Measurements from ENCODE around the gene CLEC3A. TPM values are rescaled to one million over a fixed set of nuclear protein-coding genes. Genes with fewer than 3 reads are reported as not detected.

The CLEC3A gene
- total and polyA plus RNA-seq, 2 donors (not counting 1 experiment from before 2014, with no cell fraction given), result not detected

DNA sequence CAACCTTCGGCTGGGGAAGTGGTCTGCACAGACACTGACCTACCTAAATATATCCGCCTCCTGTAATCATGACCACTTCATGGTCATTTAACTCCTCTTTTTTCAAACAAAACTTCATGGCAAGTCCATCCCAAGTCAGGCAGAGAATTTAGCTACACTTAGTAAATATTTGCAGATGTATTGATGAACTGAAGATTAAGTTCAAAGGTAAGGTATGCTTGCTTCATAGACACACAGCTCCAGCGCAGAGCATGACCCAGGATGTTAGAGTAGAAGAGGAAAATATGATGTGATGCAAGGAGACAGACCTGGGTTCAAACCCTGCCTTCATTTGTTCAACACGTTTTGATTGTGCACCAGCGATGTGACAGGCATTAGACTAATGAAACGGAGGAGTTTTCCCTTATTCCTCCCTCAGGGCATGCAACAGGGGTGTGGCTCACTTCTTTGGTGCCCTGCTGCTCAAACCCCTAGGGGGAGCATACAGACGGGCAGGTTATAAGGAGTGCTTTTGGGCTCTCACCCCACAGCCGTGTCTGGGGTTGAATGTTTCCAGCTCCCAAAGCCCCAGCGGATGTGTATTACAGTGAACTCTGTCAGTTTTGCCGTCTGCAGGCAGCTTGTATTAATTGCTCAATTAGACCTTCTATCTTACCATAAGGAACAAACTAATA, 23.9 kb upstream of the CLEC3A start:
- ChIA-PET CTCF (no interaction called here), POLR2A (no interaction called here)
- Histone ChIP-seq H3K27ac (ENCODE audit: low read length in 2 of 2) (no peak overlapping the region), H3K9ac (ENCODE audit: low read length) (no peak overlapping the region), H3K4me3 (ENCODE audit: control extremely low read depth in 1 of 5, extremely low read depth in 1 of 5, insufficient read depth in 1 of 5, low read depth in 2 of 5, low read length in 4 of 5) (no peak overlapping the region), H3K27me3 (replicated peaks in 1 of 4; ENCODE audit: control extremely low read depth in 1 of 4, control insufficient read depth in 3 of 4, insufficient read depth in 4 of 4, low read length in 3 of 4) (no peaks in the 10 kb centered on the region), H4K20me1 (ENCODE audit: control insufficient read depth, insufficient read depth, low read length, poor library complexity, severe bottlenecking) (no peaks in the 10 kb centered on the region), H2AFZ (ENCODE audit: insufficient read depth, low read depth, low read length, poor library complexity, severe bottlenecking) (no peak overlapping the region), H3K4me2 (replicated peaks; ENCODE audit: low read depth, low read length, poor library complexity, severe bottlenecking) (no peak overlapping the region), H3K4me1 (ENCODE audit: control insufficient read depth in 2 of 2, insufficient read depth in 2 of 2, low read length in 2 of 2) (no peaks in the 10 kb centered on the region), H3K9me3 (ENCODE audit: control extremely low read depth in 1 of 3, control insufficient read depth in 2 of 3, insufficient read depth in 1 of 3, low read length in 2 of 3) (peaks cover 0 to 22% (median 0%) of the 10 kb centered on the region in 3 donors), H3K36me3 (replicated peaks in 1 of 2; ENCODE audit: control extremely low read depth in 1 of 2, control insufficient read depth in 1 of 2, extremely low read depth in 1 of 2, insufficient read depth in 2 of 2, low read length in 1 of 2) (no peaks in the 10 kb centered on the region), H3K79me2 (ENCODE audit: control insufficient read depth, insufficient read depth, low read length) (no peaks in the 10 kb centered on the region)
- DNase-seq, result no peak
- no peak for ATAC-seq (ENCODE audit: low read depth)
- TF ChIP-seq EZH2 (IDR thresholded peaks at IDR 0.05; ENCODE audit: borderline replicate concordance, insufficient read depth, low read depth, low read length, poor library complexity, severe bottlenecking), result no peak
- TF ChIP-seq, protein P1, sequence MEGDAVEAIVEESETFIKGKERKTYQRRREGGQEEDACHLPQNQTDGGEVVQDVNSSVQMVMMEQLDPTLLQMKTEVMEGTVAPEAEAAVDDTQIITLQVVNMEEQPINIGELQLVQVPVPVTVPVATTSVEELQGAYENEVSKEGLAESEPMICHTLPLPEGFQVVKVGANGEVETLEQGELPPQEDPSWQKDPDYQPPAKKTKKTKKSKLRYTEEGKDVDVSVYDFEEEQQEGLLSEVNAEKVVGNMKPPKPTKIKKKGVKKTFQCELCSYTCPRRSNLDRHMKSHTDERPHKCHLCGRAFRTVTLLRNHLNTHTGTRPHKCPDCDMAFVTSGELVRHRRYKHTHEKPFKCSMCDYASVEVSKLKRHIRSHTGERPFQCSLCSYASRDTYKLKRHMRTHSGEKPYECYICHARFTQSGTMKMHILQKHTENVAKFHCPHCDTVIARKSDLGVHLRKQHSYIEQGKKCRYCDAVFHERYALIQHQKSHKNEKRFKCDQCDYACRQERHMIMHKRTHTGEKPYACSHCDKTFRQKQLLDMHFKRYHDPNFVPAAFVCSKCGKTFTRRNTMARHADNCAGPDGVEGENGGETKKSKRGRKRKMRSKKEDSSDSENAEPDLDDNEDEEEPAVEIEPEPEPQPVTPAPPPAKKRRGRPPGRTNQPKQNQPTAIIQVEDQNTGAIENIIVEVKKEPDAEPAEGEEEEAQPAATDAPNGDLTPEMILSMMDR (IDR thresholded peaks at IDR 0.05), result no peak
- H3K27ac Mint-ChIP-seq, result no peak overlapping the region
- no peak overlapping the region for H3K4me3 Mint-ChIP-seq
- peaks cover 9% of the 10 kb centered on the region for H3K9me3 Mint-ChIP-seq (ENCODE audit: insufficient read depth)
- H3K4me1 Mint-ChIP-seq, result no peaks in the 10 kb centered on the region
- WGBS (ENCODE audit: insufficient coverage), result 60% methylated on average over 6 of the region's 10 CpGs
- H3K27me3 Mint-ChIP-seq, result peaks cover 11% of the 10 kb centered on the region
- intact Hi-C loops (cut with micrococcal nuclease), result no loop called here

GRCh38 chr16:78001451-78002025, 20.8 kb upstream of the CLEC3A start:
- WGBS (ENCODE audit: insufficient coverage), result no CpG with 5 or more reads among the region's 4 CpGs
- CTCF ChIA-PET, result interaction anchor here (5.1 kb wide), 1 partner anchor 326 kb away, joined by 41 read pairs; no protein-coding TSS in a partner anchor
- Histone ChIP-seq H3K79me2 (ENCODE audit: control insufficient read depth, insufficient read depth, low read length) (no peaks in the 10 kb centered on the region), H3K27ac (ENCODE audit: low read length in 2 of 2) (no peak overlapping the region), H3K36me3 (replicated peaks in 1 of 2; ENCODE audit: control extremely low read depth in 1 of 2, control insufficient read depth in 1 of 2, extremely low read depth in 1 of 2, insufficient read depth in 2 of 2, low read length in 1 of 2) (no peaks in the 10 kb centered on the region), H3K9me3 (ENCODE audit: control extremely low read depth in 1 of 3, control insufficient read depth in 2 of 3, insufficient read depth in 1 of 3, low read length in 2 of 3) (peaks cover 0 to 10% (median 0%) of the 10 kb centered on the region in 3 donors), H3K9ac (ENCODE audit: low read length) (no peak overlapping the region), H3K4me1 (ENCODE audit: control insufficient read depth in 2 of 2, insufficient read depth in 2 of 2, low read length in 2 of 2) (no peaks in the 10 kb centered on the region), H3K4me2 (replicated peaks; ENCODE audit: low read depth, low read length, poor library complexity, severe bottlenecking) (no peak overlapping the region), H4K20me1 (ENCODE audit: control insufficient read depth, insufficient read depth, low read length, poor library complexity, severe bottlenecking) (no peaks in the 10 kb centered on the region), H2AFZ (ENCODE audit: insufficient read depth, low read depth, low read length, poor library complexity, severe bottlenecking) (no peak overlapping the region), H3K27me3 (replicated peaks in 1 of 4; ENCODE audit: control extremely low read depth in 1 of 4, control insufficient read depth in 3 of 4, insufficient read depth in 4 of 4, low read length in 3 of 4) (no peaks in the 10 kb centered on the region), H3K4me3 (ENCODE audit: control extremely low read depth in 1 of 5, extremely low read depth in 1 of 5, insufficient read depth in 1 of 5, low read depth in 2 of 5, low read length in 4 of 5) (no peak overlapping the region)
- intact Hi-C loops (cut with micrococcal nuclease), result no loop called here
- H3K27ac Mint-ChIP-seq, result no peak overlapping the region
- H3K4me1 Mint-ChIP-seq, result no peaks in the 10 kb centered on the region
- TF ChIP-seq, protein P1 (IDR thresholded peaks at IDR 0.05), result no peak
- no peak for TF ChIP-seq EZH2 (IDR thresholded peaks at IDR 0.05; ENCODE audit: borderline replicate concordance, insufficient read depth, low read depth, low read length, poor library complexity, severe bottlenecking)
- peaks cover 11% of the 10 kb centered on the region for H3K27me3 Mint-ChIP-seq
- H3K9me3 Mint-ChIP-seq (ENCODE audit: insufficient read depth), result no peaks in the 10 kb centered on the region
- ATAC-seq (ENCODE audit: low read depth) (no peak), DNase-seq (no peak)
- POLR2A ChIA-PET, result no interaction called here
- H3K4me3 Mint-ChIP-seq, result no peak overlapping the region

Measured in B cell (primary cell).